HG03558 (cell line): ENCODE results near the gene MAGEB10.
"Not testable (repeated sequence)": the region's sequence is repeated elsewhere in the genome, so short reads cannot be mapped to it uniquely, and the experiment has no call there.

Experiments
- ATAC-seq: cut with Tn5 transposase; IDR thresholded peaks from one replicate; pipeline ENCODE4 v1.9.1; 2021; ENCODE audit warnings: moderate number of reproducible peaks; ENCODE audit not compliant: unreplicated experiment; ENCODE audit errors: extremely low read depth

The MAGEB10 gene, protein sequence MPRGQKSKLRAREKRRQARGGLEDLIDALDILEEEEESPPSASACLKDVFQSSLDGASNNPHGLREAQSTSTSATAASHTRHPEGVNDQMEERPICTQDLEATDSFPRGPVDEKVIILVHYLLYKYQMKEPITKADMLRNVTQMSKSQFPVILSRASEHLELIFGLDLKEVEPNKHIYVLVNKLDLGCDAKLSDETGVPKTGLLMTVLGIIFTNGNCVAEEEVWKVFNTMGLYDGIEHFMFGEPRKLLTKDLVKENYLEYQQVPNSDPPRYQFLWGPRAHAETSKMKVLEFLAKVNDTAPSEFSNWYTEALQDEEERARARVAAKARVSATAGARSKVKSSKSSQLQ

GRCh38 chrX:27807690-27808089, at the start of gene MAGEB10:
MAGEB10 (plus strand) TSS chrX:27807990; CDS start chrX:27821307, 13,317 bp downstream.
- no peak for ATAC-seq

DNA sequence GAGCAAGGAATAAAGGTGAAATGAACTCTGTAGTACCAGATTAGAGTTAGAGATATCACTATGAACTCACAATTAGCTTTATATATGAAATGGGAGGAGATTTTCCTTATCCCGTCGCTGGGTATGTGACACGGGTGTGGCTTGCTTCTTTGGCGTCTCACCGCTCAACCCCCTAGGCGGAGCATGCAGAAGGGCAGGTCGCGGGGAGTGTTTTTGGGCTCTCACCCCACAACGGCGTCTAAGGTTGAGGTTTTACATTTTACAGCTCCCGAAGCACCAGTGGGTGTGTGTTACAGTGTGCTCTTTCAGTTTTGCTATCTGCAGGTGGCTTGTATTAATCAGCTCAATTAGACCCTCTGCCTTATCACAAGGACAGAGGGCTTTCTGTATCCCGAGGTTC, 42.1 kb upstream of the MAGEB10 start:
- no peak for ATAC-seq

GRCh38 chrX:27767387-27767786, 40.4 kb upstream of the MAGEB10 start:
- ATAC-seq, result no peak

DNA sequence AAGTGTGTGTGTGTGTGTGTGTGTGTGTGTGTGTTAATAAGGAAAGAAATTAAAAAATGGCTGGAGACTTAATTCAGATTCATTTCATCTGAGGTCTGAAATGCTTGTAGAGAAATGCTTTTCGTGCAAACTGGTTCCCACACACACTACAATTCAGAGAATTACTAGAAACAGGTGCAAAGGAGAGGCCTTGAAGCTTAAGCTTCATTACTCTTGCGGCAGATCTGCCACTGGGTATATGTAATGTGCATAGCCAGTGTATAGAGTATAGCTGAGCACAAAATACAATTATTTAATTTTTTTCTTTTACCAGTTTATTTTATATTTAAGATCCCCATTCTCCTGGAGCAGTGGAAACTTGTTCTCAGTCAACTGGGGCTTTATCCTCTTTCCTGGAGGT, 31.8 kb upstream of the MAGEB10 start:
- no peak for ATAC-seq

DNA sequence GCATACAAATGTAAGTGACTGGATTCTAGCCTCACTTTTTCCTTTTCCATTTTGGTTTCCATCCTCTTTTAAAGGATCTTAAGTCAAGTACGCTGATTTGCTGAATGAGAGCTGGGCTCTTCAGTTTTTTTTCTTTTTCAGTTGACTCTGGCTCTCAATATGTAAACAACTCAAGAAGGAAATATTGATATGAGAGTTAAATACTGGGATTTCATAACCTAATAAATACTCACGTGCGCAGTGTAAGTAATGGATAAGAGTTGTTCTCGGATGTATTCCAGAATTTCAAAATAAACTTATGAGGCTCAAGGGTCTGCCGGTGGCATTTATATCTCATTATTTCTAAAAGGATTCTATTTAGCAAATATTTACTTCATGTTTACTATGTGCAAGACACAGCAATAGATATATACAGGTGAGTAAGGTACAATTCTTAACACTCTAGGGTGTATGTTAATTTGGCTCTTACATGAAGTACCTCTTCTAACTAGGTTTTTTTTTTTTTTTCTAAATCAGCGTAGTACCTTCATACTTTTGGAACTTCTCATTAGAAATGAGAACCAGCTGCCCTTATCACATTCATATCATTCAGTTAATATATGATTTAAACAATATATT, 11.0 kb upstream of the MAGEB10 start:
- ATAC-seq, result no peak

GRCh38 chrX:27797575-27797974, 10.2 kb upstream of the MAGEB10 start:
- no peak for ATAC-seq

- ATAC-seq, result no peak
Observed at GRCh38 chrX:27808226-27808625, 436 bp downstream of the MAGEB10 start.

- not testable (repeated sequence) for ATAC-seq
Observed at GRCh38 chrX:27808991-27809859, 1.4 kb downstream of the MAGEB10 start.

DNA sequence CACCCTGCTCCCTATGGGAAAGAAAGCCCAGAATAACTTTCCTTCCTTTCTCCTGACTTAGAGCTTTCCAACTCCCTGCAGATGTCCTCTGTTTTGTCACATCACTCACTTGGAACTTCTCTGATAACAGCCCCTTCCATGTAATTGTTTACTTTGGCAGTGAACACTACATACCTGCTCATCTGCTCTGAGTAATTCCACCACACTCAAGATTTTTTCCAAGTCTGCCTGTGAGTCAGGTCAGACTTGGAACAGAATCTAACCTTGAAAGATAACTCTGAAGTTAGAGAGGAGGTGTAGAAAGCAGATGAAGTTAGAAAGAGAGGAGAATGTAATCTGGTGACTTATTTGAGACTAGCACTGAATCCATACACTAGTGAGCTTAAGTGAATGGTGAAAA, 7.4 kb downstream of the MAGEB10 start:
- ATAC-seq, result no peak

DNA sequence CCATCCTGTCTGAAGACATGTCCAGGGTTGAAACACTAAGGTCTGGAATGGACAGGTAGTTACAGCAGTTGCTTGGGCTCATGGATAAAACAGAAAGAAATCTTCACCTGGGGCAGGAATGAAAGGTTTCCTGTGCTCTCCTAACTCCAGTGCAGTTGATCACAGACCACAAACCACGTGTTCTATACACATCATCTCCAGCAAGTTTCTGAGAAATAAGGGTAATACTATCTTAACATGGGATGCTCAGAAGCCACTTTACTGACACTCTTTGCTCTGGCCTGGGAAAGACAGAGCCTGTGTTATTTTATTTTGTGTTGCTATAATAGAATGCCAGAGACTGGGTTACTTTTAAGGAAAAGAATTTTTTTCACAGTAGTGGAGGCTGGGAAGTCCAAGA, 16.0 kb downstream of the MAGEB10 start:
- no peak for ATAC-seq

DNA sequence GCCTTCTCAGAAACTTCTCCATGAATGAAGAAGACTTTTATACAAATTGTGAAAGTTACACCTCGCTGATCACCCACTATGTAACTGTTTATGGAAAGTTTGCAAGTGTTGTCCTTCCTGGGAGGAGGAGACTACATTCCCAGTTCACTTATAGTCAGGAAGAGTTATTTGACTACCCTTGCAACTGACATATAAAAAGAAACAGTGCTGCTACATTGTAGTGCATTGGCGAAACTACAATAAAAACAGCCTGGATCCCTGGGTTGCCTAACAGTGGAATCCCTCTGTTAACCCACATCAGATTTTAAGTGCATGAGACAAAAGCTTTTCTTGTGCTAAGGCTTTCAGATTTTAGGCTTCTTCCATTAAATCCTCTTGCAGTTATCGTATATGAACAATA, 30.4 kb downstream of the MAGEB10 start:
- no peak for ATAC-seq

DNA sequence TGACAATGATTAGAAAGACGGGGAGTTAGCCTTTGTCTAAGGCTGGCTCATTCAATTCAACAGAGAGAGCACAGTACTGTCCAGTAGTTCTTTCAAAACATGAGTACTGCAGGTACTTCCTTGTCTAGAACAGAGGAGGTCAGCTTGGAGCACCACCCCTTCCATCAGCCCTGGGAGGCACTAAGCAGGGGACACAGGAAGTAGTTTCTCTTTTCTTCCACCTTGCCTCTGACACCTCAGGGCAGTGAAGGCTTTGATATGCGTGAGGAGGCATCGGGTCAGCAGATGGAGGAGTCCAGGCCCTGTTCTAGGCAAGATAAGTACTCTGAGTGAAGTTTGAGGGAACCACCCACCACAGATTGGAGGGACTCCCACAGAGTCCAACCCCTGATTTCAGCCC, 33.1 kb downstream of the MAGEB10 start:
- no peak for ATAC-seq

- ATAC-seq, result no peak
Observed at GRCh38 chrX:27842859-27843258, 35.1 kb downstream of the MAGEB10 start.

GRCh38 chrX:27860337-27860736, 52.5 kb downstream of the MAGEB10 start:
- ATAC-seq, result no peak

- no peak for ATAC-seq
Observed at GRCh38 chrX:27863809-27864208, 56.0 kb downstream of the MAGEB10 start.
